K562 (cell line): Measurements from ENCODE around the gene GNG7. TPM values are rescaled to one million over a fixed set of nuclear protein-coding genes. Genes with fewer than 3 reads are reported as not detected.
"Not testable (repeated sequence)": the region's sequence is repeated elsewhere in the genome, so short reads cannot be mapped to it uniquely, and the experiment has no call there.

Experiments
- ATAC-seq: fragments of 200-7000 bp; cut with Tn5 transposase; 3 replicates; pipeline ENCODE4 v1.9.1; 2020; ENCODE audit warnings: moderate library complexity
- BruUV-seq: library from RNA; stranded (reverse); fragments of 400-500 nt; replicated peaks from 2 replicates; lab custom pipeline; 2021; lab: Mats Ljungman, UMichigan
- CTCF ChIA-PET: fragments of 300-600 bp; formaldehyde crosslinking; extraction: SDS; loops from one replicate; lab custom pipeline; 2021; ENCODE audit warnings: low intra/inter-chr PET ratio; lab: Yijun Ruan, JAX
- POLR2A ChIA-PET: fragments of 300-600, 350-650 bp; sonication (Branson Sonifier 250); formaldehyde crosslinking; extraction: SDS; loops from one replicate; lab custom pipeline; 2021; ENCODE audit warnings: antibody characterized with exemption, inconsistent platforms; lab: Yijun Ruan, JAX
- DNase-seq, 4 experiments: peaks; one replicate each; pipeline versions ENCODE4 v3.0.0 to v3.0.0-alpha.2; 2011 to 2018; ENCODE audit warnings: low spot score in 3 of 4, mixed read lengths in 3 of 4; ENCODE audit errors: extremely low read depth in 1 of 4
- FAIRE-seq: peaks from 2 replicates; lab custom pipeline; 2011; peaks lifted over from hg19 to GRCh38; lab: Jason Lieb, UNC
- H2AFZ ChIP-seq: 2 replicates; pipeline ENCODE4 v1.6.0; 2011; ENCODE audit warnings: low read depth, low read length, control low read depth, inconsistent platforms
- H3K27ac ChIP-seq: fragments of 200-600 bp; 3 replicates; pipeline ENCODE4 v1.8.0; 2011; ENCODE audit warnings: low read depth, mild to moderate bottlenecking, control low read depth, inconsistent platforms, low read length, moderate library complexity, mixed read lengths; ENCODE audit errors: extremely low read depth
- H3K27me3 ChIP-seq, 2 experiments: fragments of 300-600 bp in 1 of 2; 2 replicates in 1 of 2; 3 replicates in 1 of 2; pipeline versions ENCODE4 v1.6.0 to v1.8.0; 2011; ENCODE audit warnings: inconsistent platforms in 2 of 2, low read length in 2 of 2, mild to moderate bottlenecking in 1 of 2, mixed read lengths in 1 of 2, moderate library complexity in 1 of 2; ENCODE audit not compliant: control insufficient read depth in 2 of 2, insufficient read depth in 2 of 2
- H3K36me3 ChIP-seq: fragments of 300-600 bp; 3 replicates; pipeline ENCODE4 v1.8.0; 2011; ENCODE audit warnings: mild to moderate bottlenecking, low read length, inconsistent platforms; ENCODE audit not compliant: control insufficient read depth, insufficient read depth
- H3K4me1 ChIP-seq, 2 experiments: fragments of 200-600 bp in 1 of 2; replicated peaks in 1 of 2; 2 replicates in 1 of 2; 3 replicates in 1 of 2; pipeline versions ENCODE4 v1.5.1 to v1.8.0; 2011; ENCODE audit warnings: inconsistent platforms in 2 of 2, low read length in 2 of 2, mild to moderate bottlenecking in 1 of 2, mixed read lengths in 1 of 2, moderate library complexity in 1 of 2; ENCODE audit not compliant: control insufficient read depth in 2 of 2, insufficient read depth in 2 of 2
- H3K4me2 ChIP-seq: 2 replicates; pipeline ENCODE4 v1.6.1; 2011; ENCODE audit warnings: low read length, control low read depth, inconsistent platforms, mixed read lengths; ENCODE audit not compliant: insufficient read depth
- H3K4me3 ChIP-seq: fragments of 200-600 bp; sonication (generic), shearing (Covaris generic); 2 replicates; pipeline ENCODE4 v1.5.1; 2016; ENCODE audit warnings: control low read depth, inconsistent platforms
- H3K79me2 ChIP-seq: fragments of 200-600 bp; 3 replicates; pipeline ENCODE4 v1.8.0; 2011; ENCODE audit warnings: low read length, inconsistent platforms; ENCODE audit not compliant: control insufficient read depth, insufficient read depth
- H3K9ac ChIP-seq, 2 experiments: 2 replicates each; pipeline versions ENCODE4 v1.6.0 to v1.6.1; 2011; ENCODE audit warnings: low read depth in 2 of 2, low read length in 2 of 2, control low read depth in 1 of 2, inconsistent platforms in 1 of 2, mild to moderate bottlenecking in 1 of 2, mixed read lengths in 1 of 2; ENCODE audit not compliant: insufficient read depth in 1 of 2
- H3K9me1 ChIP-seq: one replicate; pipeline ENCODE4 v1.6.0; 2011; ENCODE audit warnings: inconsistent platforms, mild to moderate bottlenecking, low read length, moderate library complexity; ENCODE audit not compliant: control insufficient read depth, insufficient read depth
- H3K9me3 ChIP-seq: replicated peaks from 2 replicates; pipeline ENCODE4 v1.5.1; 2011; ENCODE audit warnings: low read depth, low read length, inconsistent platforms; ENCODE audit not compliant: control insufficient read depth, insufficient read depth
- H4K20me1 ChIP-seq: replicated peaks from 2 replicates; pipeline ENCODE4 v1.6.1; 2011; ENCODE audit warnings: low read length, inconsistent platforms, mixed read lengths; ENCODE audit not compliant: control insufficient read depth, insufficient read depth
- CXXC5 ChIP-seq: fragments of 250-450 bp; sonication (Bioruptor Pico); IDR thresholded peaks from 2 replicates; pipeline ENCODE4 v1.8.0; 2022; ENCODE audit warnings: inconsistent platforms, mild to moderate bottlenecking, moderate library complexity
- FOS ChIP-seq: IDR thresholded peaks from 3 replicates; pipeline ENCODE4 v1.6.1; 2011; ENCODE audit not compliant: insufficient read length; ENCODE audit errors: extremely low read depth
- NRF1 ChIP-seq, 2 experiments: fragments of 450-650 bp; IDR thresholded peaks in 1 of 2; conservative IDR thresholded peaks in 1 of 2; 2 replicates each; pipeline ENCODE4 v1.6.1; 2014; ENCODE audit warnings: mild to moderate bottlenecking in 2 of 2
- PPARD ChIP-seq: fragments of 250-450 bp; sonication (Bioruptor Pico); IDR thresholded peaks from 2 replicates; pipeline ENCODE4 v1.8.0; 2022; ENCODE audit warnings: inconsistent platforms, mild to moderate bottlenecking, moderate library complexity
- ZBTB17 ChIP-seq: fragments of 450-650 bp; formaldehyde crosslinking; IDR thresholded peaks from 2 replicates; pipeline ENCODE4 v1.4.0; 2020; ENCODE audit warnings: mild to moderate bottlenecking
- ZNF644 ChIP-seq: fragments of 200-800 bp; sonication (Bioruptor generic); IDR thresholded peaks from 2 replicates; pipeline ENCODE4 v1.6.1; 2016; ENCODE audit warnings: low read depth, missing genetic modification characterization, missing compliant biosample characterization
- WGBS: fragments of 100-300 bp; shearing (Covaris generic); methylation state at CpG from one replicate; pipeline ENCODE4 v1.1.6; 2016; ENCODE audit warnings: low coverage, mixed read lengths; ENCODE audit not compliant: insufficient coverage; ENCODE audit errors: missing lambda C conversion rate; 5-methylcytosine and 5-hydroxymethylcytosine counted together
- in situ Hi-C: fragments of 300-500 bp; cut with MboI; formaldehyde crosslinking; loops from 4 replicates; pipeline ENCODE4 v1.15.0; 2018; ENCODE audit warnings: inconsistent platforms, mixed read lengths
- intact Hi-C: fragments of 100-400 bp; cut with micrococcal nuclease; formaldehyde crosslinking; loops from 2 replicates; pipeline ENCODE4 v1.14.2; 2022
- polyA plus RNA-seq, 8 experiments: library from polyadenylated mRNA; depleted of rRNA in 4 of 8; stranded (reverse) in 5 of 8; unstranded in 3 of 8; fragments of >200 nt; fragmentation: Nextera tagmentation in 2 of 8; fragmentation: Illumina TruSeq in 1 of 8; extraction: Ambion mirVana in 2 of 8; extraction: Trizol in 1 of 8; gene quantifications; 2 replicates each; pipeline versions ENCODE4 v1.2.1 to v1.2.3, GENCODE V29; 2011 to 2014; ENCODE audit warnings: inconsistent platforms in 1 of 8, missing spikeins in 1 of 8
- total RNA-seq, 7 experiments: library from RNA; depleted of rRNA in 6 of 7; stranded (reverse); fragments of >200 nt in 6 of 7; fragmentation: Illumina TruSeq in 2 of 7; extraction: Trizol in 2 of 7; gene quantifications; 2 replicates each; pipeline versions ENCODE4 v1.2.1 to v1.2.3, GENCODE V29; 2011 to 2021; ENCODE audit warnings: low replicate concordance in 1 of 7
- TF ChIP-seq, protein P1 (sequence below): fragments of 250-450 bp; sonication (Bioruptor Pico); IDR thresholded peaks from 2 replicates; pipeline ENCODE4 v1.9.0; 2021; ENCODE audit warnings: mild to moderate bottlenecking, inconsistent platforms
- TF ChIP-seq, protein P2 (sequence below): sonication (generic); formaldehyde crosslinking; IDR thresholded peaks from 2 replicates; pipeline ENCODE4 v1.8.0; 2022; ENCODE audit warnings: mild to moderate bottlenecking, missing genetic modification reagents

GNG7 gene
- total and polyA plus RNA-seq, 9 of the 15 experiments (the other 6 are each of a cell fraction or from before 2014, with no cell fraction given) = 0.01 to 0.20 (median 0.06) TPM; not detected in 1

DNA sequence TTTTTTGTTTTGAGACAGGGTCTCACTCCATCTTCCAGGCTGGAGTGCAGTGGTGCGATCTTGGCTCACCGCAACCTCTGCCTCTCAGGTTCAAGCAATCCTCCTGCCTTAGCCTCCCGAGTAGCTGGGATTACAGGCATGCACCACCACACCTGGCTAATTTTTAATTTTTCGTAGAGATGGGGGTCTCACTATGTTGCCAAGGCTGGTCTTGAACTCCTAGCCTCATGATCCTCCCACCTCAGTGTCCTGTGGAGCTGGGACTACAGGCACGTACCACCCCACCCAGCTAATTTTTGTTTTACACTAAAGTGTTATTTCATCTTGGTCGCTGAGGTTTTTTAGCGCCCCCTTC is 93.5 kb downstream of the GNG7 start:
- H3K79me2 ChIP-seq, H3K4me2 ChIP-seq, DNase-seq, H3K36me3 ChIP-seq, H2AFZ ChIP-seq, BruUV-seq, H3K4me3 ChIP-seq, ATAC-seq, H4K20me1 ChIP-seq, FAIRE-seq, H3K9ac ChIP-seq, H3K9me1 ChIP-seq, H3K27ac ChIP-seq, intact Hi-C loops, H3K9me3 ChIP-seq: not testable (repeated sequence)
- CTCF ChIA-PET = interaction anchor here (0.6 to 1.2 kb wide), 2 partner anchors 74 to 135 kb away, joined by 4 read pairs; no protein-coding TSS in a partner anchor
- POLR2A ChIA-PET = interaction anchor here (0.8 kb wide), 2 partner anchors 132 to 292 kb away, joined by 3 to 4 read pairs; partner anchors contain the start of gene ZNF57
- peaks cover 0 to 24% of the 10 kb centered on the region in 2 experiments; a peak in 2 of 5 replicates for H3K4me1 ChIP-seq
- WGBS = 2% methylated on average over 5 of the region's 7 CpGs
- in situ Hi-C loops = loop anchor here (10.0 kb wide), 1 partner anchor 454 kb away; the partner anchor contains the start of gene AP3D1
- peaks cover 20 to 47% of the 10 kb centered on the region in 2 experiments; a peak in 4 of 5 replicates for H3K27me3 ChIP-seq

DNA sequence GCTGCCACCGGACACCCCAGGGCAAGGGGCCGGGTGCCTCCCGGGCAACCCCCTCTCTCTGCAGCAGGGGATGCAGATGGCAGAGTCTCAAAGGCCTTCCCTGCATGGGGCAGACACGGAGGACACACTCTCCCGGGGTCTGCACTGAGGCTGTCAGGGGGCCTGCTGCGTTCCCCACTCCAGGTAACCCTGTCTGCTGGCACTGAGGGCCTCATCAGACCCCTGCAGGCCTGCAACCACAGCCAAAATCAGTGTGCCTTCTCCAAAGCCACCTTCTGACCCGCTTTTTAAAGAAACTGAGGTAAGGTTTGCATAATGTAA is 93.9 kb downstream of the GNG7 start:
- no peak overlapping the region for H2AFZ ChIP-seq
- no TSS peak for BruUV-seq
- H3K36me3 ChIP-seq = no peaks in the 10 kb centered on the region
- WGBS = 5% methylated on average over 7 of the region's 7 CpGs
- H3K9me1 ChIP-seq = no peaks in the 10 kb centered on the region
- intact Hi-C loops = no loop called here
- no peak overlapping the region for H3K9ac ChIP-seq
- in situ Hi-C loops = loop anchor here (10.0 kb wide), 1 partner anchor 454 kb away; the partner anchor contains the start of gene AP3D1
- H3K4me3 ChIP-seq = no peak overlapping the region
- H3K4me2 ChIP-seq = no peak overlapping the region
- peaks cover 20 to 47% of the 10 kb centered on the region in 2 experiments; a peak in 4 of 5 replicates for H3K27me3 ChIP-seq
- FAIRE-seq (no peak), ATAC-seq (no peak), DNase-seq (no peak)
- CTCF ChIA-PET = interaction anchor here (0.5 to 1.2 kb wide), 2 partner anchors 132 to 134 kb away, joined by 3 to 4 read pairs; no protein-coding TSS in a partner anchor
- H3K79me2 ChIP-seq = no peaks in the 10 kb centered on the region
- POLR2A ChIA-PET = interaction anchor here (0.8 kb wide), 1 partner anchor 131 kb away, joined by 4 read pairs; no protein-coding TSS in a partner anchor
- no peaks in the 10 kb centered on the region for H3K9me3 ChIP-seq
- 0 out of 2 replicates have a peak, but pooled peaks cover 3% of the 10 kb centered on the region for H4K20me1 ChIP-seq
- H3K27ac ChIP-seq = no peak overlapping the region
- H3K4me1 ChIP-seq = peaks cover 0 to 20% of the 10 kb centered on the region in 2 experiments; a peak in 2 of 5 replicates
- TF ChIP-seq, protein P1, sequence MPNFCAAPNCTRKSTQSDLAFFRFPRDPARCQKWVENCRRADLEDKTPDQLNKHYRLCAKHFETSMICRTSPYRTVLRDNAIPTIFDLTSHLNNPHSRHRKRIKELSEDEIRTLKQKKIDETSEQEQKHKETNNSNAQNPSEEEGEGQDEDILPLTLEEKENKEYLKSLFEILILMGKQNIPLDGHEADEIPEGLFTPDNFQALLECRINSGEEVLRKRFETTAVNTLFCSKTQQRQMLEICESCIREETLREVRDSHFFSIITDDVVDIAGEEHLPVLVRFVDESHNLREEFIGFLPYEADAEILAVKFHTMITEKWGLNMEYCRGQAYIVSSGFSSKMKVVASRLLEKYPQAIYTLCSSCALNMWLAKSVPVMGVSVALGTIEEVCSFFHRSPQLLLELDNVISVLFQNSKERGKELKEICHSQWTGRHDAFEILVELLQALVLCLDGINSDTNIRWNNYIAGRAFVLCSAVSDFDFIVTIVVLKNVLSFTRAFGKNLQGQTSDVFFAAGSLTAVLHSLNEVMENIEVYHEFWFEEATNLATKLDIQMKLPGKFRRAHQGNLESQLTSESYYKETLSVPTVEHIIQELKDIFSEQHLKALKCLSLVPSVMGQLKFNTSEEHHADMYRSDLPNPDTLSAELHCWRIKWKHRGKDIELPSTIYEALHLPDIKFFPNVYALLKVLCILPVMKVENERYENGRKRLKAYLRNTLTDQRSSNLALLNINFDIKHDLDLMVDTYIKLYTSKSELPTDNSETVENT = no peak
- no peak for TF ChIP-seq ZNF644 (tag)
- no peak for TF ChIP-seq PPARD (CRISPR knock-in tag)
- no peak for TF ChIP-seq CXXC5 (CRISPR knock-in tag)
- no peak for TF ChIP-seq ZBTB17 (CRISPR knock-in tag)
- TF ChIP-seq FOS = no peak
- TF ChIP-seq, protein P2, sequence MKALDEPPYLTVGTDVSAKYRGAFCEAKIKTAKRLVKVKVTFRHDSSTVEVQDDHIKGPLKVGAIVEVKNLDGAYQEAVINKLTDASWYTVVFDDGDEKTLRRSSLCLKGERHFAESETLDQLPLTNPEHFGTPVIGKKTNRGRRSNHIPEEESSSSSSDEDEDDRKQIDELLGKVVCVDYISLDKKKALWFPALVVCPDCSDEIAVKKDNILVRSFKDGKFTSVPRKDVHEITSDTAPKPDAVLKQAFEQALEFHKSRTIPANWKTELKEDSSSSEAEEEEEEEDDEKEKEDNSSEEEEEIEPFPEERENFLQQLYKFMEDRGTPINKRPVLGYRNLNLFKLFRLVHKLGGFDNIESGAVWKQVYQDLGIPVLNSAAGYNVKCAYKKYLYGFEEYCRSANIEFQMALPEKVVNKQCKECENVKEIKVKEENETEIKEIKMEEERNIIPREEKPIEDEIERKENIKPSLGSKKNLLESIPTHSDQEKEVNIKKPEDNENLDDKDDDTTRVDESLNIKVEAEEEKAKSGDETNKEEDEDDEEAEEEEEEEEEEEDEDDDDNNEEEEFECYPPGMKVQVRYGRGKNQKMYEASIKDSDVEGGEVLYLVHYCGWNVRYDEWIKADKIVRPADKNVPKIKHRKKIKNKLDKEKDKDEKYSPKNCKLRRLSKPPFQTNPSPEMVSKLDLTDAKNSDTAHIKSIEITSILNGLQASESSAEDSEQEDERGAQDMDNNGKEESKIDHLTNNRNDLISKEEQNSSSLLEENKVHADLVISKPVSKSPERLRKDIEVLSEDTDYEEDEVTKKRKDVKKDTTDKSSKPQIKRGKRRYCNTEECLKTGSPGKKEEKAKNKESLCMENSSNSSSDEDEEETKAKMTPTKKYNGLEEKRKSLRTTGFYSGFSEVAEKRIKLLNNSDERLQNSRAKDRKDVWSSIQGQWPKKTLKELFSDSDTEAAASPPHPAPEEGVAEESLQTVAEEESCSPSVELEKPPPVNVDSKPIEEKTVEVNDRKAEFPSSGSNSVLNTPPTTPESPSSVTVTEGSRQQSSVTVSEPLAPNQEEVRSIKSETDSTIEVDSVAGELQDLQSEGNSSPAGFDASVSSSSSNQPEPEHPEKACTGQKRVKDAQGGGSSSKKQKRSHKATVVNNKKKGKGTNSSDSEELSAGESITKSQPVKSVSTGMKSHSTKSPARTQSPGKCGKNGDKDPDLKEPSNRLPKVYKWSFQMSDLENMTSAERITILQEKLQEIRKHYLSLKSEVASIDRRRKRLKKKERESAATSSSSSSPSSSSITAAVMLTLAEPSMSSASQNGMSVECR (CRISPR knock-in tag) = no peak
- TF ChIP-seq NRF1 (conservative IDR thresholded peaks at IDR 0.05 in 1 of 2, IDR thresholded peaks at IDR 0.05 in 1 of 2) = no peak
